ENCODE results near the gene TKFC.

TKFC gene, protein sequence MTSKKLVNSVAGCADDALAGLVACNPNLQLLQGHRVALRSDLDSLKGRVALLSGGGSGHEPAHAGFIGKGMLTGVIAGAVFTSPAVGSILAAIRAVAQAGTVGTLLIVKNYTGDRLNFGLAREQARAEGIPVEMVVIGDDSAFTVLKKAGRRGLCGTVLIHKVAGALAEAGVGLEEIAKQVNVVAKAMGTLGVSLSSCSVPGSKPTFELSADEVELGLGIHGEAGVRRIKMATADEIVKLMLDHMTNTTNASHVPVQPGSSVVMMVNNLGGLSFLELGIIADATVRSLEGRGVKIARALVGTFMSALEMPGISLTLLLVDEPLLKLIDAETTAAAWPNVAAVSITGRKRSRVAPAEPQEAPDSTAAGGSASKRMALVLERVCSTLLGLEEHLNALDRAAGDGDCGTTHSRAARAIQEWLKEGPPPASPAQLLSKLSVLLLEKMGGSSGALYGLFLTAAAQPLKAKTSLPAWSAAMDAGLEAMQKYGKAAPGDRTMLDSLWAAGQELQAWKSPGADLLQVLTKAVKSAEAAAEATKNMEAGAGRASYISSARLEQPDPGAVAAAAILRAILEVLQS

DNA sequence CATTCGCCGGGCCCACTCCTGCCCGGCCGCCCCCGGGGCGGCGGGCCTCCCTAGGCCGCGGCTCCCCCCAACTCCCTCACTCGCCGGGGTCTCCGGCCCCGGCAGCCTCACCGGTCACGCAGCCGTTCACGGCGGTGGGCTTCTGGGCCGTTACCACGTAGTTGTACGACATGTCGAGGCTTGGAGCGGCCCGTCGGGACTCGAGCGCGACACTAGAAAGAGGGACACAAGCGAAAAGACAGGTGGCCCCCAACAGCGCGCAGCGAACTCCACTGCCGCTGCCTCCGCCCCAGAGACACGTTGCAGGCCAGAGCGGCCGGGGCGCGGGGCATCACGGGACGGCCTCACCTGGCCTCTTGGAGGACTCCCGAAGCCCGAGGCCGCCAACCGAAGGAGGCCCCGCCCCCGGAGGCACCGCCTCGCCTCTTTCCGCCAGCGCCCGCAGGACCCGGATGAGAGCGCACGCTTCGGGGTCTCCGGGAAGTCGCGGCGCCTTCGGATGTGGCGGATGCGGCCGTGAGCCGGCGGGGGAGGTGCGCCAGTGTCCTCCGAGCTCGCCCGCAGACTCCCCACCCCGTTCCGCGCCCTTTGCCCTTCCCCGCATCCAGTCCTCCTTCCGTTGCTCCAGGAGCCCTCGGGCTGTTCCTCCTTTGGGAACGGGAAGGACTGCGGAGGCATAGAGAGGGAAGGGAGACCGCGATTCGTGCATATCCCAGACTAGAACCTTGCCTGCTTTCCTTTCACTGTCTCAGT lies at the start of gene TKFC, which contains the start of gene DDB1:
TSS of gene TKFC (plus strand) at position 432 of the 753 bp plus-strand sequence. CDS start 1,501 bp downstream, outside the sequence.
TSS of gene DDB1 (minus strand) at position 309 of the 753 bp plus-strand sequence. CDS start at position 172, 137 bp downstream.
- DNase-seq (ENCODE audit: low spot score): peak; percentile 99
- TF ChIP-seq, protein P1, sequence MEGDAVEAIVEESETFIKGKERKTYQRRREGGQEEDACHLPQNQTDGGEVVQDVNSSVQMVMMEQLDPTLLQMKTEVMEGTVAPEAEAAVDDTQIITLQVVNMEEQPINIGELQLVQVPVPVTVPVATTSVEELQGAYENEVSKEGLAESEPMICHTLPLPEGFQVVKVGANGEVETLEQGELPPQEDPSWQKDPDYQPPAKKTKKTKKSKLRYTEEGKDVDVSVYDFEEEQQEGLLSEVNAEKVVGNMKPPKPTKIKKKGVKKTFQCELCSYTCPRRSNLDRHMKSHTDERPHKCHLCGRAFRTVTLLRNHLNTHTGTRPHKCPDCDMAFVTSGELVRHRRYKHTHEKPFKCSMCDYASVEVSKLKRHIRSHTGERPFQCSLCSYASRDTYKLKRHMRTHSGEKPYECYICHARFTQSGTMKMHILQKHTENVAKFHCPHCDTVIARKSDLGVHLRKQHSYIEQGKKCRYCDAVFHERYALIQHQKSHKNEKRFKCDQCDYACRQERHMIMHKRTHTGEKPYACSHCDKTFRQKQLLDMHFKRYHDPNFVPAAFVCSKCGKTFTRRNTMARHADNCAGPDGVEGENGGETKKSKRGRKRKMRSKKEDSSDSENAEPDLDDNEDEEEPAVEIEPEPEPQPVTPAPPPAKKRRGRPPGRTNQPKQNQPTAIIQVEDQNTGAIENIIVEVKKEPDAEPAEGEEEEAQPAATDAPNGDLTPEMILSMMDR (IDR thresholded peaks at IDR 0.05; ENCODE audit: extremely low read depth, missing control alignments): no peak

DNA sequence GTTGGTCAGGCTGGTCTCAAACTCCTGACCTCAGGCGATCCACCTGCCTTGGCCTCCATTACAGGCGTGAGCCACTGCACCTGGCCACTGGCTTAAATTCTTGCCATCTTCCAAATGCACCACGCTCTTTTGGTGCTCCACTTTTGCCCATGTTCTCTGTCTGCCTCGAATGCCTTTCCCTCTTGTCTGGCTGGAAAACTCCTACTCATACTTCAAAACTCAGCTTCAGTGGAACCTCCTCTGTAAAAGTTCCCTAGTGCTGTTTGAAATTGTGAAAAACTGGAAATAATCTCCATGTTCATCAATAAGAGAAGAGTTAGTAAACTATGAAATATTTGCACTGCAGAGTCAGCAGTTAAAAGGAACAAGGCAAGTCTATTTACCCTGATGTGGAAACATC lies 49.4 kb upstream of the TKFC start:
- TF ChIP-seq, protein P1 (IDR thresholded peaks at IDR 0.05; ENCODE audit: extremely low read depth, missing control alignments): no peak
- DNase-seq (ENCODE audit: low spot score): no peak

DNA sequence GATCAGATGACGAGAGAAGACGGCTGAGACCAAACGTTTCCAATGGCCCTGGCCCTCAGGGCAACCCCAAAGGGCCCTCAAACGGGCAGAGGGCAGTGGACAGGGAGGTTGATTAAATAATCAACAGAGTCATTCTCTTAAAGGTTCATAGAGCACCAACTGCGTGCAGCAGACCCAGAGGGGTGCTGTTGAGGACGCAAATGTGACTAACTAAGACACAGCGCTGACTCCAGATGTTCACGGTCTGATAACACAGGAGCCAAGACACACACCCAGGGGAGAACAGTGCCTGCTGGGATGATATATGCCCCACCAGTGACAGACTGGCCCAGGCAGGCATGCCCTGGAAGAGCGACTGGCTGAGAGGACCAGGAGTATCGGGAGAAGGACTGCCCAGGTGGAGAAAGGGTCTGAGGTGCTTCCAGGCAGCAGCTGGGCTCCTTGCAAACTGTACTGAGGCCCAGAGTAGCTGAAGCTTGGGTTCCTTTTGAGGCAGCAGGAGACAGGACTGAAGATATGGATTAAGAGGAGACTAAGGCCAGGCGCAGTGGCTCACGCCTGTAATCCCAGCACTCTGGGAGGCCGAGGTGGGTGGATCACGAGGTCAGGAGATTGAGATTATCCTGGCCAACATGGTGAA lies 45.6 kb upstream of the TKFC start:
- TF ChIP-seq, protein P1 (IDR thresholded peaks at IDR 0.05; ENCODE audit: extremely low read depth, missing control alignments): no peak
- no peak for DNase-seq (ENCODE audit: low spot score)

DNA sequence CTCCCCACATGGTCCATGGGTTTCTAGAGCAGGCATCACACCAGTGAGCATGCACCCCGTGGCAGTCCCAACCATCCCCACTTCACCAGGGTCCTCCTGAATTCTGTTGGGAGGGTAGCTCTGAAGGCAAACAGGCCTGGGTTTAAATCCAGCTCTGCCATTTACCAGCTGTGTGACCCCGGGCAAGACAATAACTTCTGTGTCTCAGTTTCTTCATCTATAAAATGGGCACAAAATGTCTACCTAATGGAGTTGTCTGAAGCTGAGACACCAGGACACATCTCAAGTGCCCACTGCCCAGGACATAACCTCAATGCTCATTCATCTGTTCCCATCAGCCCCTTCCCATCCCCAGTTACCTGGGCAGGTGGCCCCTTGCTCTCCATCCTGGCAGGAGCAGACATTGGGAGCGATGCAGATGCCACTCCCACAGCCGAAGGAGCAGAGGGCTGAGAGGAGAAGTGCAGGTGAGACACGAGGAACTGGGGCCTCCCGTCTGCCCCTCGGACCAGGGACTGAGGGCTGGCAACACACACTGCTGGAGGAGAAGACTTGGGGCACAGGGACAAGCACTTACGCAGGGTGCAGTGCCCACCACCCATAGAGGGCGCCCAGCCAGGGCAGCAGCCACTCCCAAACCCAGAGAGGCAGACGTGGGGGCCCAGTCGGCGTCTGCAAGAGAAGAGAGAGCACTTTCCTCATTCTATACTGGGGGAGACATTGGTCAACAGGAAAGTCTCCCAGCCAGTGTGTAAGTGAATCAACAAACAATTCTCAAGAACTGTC lies 41.9 kb upstream of the TKFC start:
- TF ChIP-seq, protein P1 (IDR thresholded peaks at IDR 0.05; ENCODE audit: extremely low read depth, missing control alignments): no peak
- DNase-seq (ENCODE audit: low spot score): no peak

DNA sequence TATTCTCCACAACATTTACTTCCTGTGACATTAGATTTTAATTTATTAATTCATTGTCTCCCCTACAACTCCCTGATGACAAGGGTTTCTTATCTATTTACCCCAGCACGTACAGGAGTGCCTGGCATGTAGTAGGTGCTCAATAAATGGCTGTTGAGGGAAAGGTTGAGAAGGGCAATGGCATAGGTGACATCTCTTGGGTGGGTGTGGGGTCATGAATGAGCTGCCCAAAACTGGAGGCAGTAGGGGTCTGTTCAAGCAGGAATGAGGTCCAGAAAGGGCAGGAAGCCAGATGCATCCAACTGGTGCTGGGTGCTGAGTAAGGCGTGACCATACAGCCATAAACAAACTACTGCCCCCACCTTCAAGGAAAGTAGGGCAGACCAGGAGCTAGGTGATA lies 40.7 kb upstream of the TKFC start:
- no peak for DNase-seq (ENCODE audit: low spot score)
- TF ChIP-seq, protein P1 (IDR thresholded peaks at IDR 0.05; ENCODE audit: extremely low read depth, missing control alignments): no peak

DNA sequence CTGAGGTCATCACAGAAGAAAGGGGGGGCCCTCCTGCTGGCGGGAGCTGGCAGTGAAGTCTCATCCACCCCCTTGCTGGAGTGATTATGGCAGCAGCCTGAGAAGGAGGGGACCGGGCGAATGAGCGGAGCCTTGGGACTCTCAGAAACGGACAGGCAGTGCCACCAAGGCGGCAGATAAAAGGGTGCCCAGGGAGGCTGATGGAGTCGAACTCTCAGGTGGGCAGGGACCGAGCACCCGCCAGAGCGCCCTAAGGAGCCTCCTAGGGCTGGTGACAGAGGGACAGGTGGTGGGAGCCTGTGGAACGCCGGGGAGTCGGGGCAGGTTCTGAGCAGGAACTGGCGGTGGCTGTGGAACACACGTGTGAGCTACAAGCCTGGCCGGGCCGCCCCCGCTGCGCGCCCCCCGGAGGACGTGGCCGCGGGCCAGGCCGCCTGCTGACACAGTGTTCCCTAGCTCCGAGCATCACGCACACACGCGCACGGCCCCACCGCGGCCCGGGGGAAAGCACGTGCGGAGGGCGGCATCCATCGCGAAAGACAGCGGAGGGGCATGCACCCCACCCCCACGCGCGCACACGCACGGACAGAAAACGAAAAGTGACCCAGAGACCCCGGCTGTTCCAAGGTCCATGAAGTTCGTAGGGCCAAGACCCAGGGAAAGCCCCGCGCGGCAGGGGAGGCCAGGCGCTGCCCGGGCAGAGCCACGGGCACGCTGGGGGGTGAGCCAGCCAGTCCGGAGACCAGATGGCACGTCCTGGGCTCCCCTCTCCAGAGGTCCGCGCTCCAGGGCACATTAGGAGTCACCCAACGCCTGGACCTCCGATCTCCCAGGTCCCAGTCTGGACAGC lies 38.9 kb upstream of the TKFC start:
- DNase-seq (ENCODE audit: low spot score): peak; percentile 79
- TF ChIP-seq, protein P1 (IDR thresholded peaks at IDR 0.05; ENCODE audit: extremely low read depth, missing control alignments): no peak

Data from GM20000 (cell line).